GM12891 (cell line): ENCODE measurements around the gene TNFRSF1B.

Source experiments
- POLR2A ChIP-seq: IDR thresholded peaks from 2 replicates; pipeline ENCODE4 v1.6.1; 2011; ENCODE audit warnings: low read depth, low read length, control low read depth
- POU2F2 ChIP-seq: IDR thresholded peaks from 2 replicates; pipeline ENCODE4 v1.6.1; 2011; ENCODE audit warnings: low read depth, mild to moderate bottlenecking, control low read depth, low read length, moderate library complexity

- TF ChIP-seq POLR2A (no peak), POU2F2 (no peak)
Measured at GRCh38 chr1:12177999-12178441, 11.2 kb downstream of the TNFRSF1B start.
